Neutrophil (primary cell): Measurements from ENCODE around the gene NFATC2IP.

Experiments
- H3K27ac ChIP-seq: fragments of 200-600 bp; sonication (generic); 2 replicates; pipeline ENCODE4 v1.5.1; 2016; ENCODE audit warnings: mild to moderate bottlenecking, moderate library complexity
- H3K27me3 ChIP-seq: fragments of 200-600 bp; sonication (generic); 2 replicates; pipeline ENCODE4 v1.6.0; 2016; ENCODE audit warnings: mild to moderate bottlenecking
- H3K36me3 ChIP-seq: fragments of 200-600 bp; sonication (generic); 2 replicates; pipeline ENCODE4 v1.5.1; 2017
- H3K4me1 ChIP-seq, 2 experiments: fragments of 200-600 bp in 1 of 2; sonication (generic) in 1 of 2; 1 replicate in 1 of 2; 2 replicates in 1 of 2; pipeline versions ENCODE4 v1.5.1 to v1.6.1; 2013 to 2016; ENCODE audit warnings: low read depth in 1 of 2, low read length in 1 of 2, mild to moderate bottlenecking in 1 of 2, moderate library complexity in 1 of 2; ENCODE audit not compliant: control insufficient read depth in 1 of 2, insufficient read depth in 1 of 2
- H3K4me3 ChIP-seq, 2 experiments: fragments of 200-600 bp in 1 of 2; sonication (generic) in 1 of 2; 1 replicate in 1 of 2; 2 replicates in 1 of 2; pipeline ENCODE4 v1.5.1; 2013 to 2016; ENCODE audit warnings: low read depth in 1 of 2, low read length in 1 of 2, mild to moderate bottlenecking in 1 of 2, moderate library complexity in 1 of 2
- H3K9me3 ChIP-seq: fragments of 200-600 bp; sonication (generic); 2 replicates; pipeline ENCODE4 v1.5.1; 2016
- TF ChIP-seq, protein P1 (sequence below): fragments of 200-600 bp; sonication (generic); IDR thresholded peaks from 2 replicates; pipeline ENCODE4 v1.5.1; 2016; ENCODE audit warnings: antibody characterized with exemption

NFATC2IP gene

DNA sequence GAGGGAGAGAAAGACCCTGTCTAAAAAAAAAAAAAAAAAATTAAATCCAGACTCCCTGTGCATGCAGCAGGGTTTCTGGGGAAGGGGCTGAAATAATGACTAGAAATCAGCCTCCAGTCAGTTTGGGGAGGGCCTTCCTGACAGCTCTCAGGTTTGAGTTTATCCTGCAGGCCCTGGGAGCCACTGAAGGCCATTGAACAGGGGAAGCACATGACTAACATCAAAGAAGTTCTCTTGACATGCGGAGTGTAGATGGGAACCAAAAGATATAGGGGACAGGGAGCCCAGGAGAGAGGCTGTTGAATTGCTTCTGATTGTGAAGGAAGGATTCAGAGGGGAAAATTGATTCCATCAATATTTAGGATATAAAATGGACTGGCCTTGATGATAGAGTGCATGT lies 22.9 kb upstream of the NFATC2IP start:
- Histone ChIP-seq H3K36me3 (peaks cover 4% of the 10 kb centered on the region), H3K4me3 (no peak overlapping the region), H3K27ac (no peak overlapping the region), H3K27me3 (no peaks in the 10 kb centered on the region), H3K4me1 (peaks cover 14 to 16% of the 10 kb centered on the region in 2 experiments), H3K9me3 (no peaks in the 10 kb centered on the region)
- TF ChIP-seq, protein P1, sequence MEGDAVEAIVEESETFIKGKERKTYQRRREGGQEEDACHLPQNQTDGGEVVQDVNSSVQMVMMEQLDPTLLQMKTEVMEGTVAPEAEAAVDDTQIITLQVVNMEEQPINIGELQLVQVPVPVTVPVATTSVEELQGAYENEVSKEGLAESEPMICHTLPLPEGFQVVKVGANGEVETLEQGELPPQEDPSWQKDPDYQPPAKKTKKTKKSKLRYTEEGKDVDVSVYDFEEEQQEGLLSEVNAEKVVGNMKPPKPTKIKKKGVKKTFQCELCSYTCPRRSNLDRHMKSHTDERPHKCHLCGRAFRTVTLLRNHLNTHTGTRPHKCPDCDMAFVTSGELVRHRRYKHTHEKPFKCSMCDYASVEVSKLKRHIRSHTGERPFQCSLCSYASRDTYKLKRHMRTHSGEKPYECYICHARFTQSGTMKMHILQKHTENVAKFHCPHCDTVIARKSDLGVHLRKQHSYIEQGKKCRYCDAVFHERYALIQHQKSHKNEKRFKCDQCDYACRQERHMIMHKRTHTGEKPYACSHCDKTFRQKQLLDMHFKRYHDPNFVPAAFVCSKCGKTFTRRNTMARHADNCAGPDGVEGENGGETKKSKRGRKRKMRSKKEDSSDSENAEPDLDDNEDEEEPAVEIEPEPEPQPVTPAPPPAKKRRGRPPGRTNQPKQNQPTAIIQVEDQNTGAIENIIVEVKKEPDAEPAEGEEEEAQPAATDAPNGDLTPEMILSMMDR, result no peak

DNA sequence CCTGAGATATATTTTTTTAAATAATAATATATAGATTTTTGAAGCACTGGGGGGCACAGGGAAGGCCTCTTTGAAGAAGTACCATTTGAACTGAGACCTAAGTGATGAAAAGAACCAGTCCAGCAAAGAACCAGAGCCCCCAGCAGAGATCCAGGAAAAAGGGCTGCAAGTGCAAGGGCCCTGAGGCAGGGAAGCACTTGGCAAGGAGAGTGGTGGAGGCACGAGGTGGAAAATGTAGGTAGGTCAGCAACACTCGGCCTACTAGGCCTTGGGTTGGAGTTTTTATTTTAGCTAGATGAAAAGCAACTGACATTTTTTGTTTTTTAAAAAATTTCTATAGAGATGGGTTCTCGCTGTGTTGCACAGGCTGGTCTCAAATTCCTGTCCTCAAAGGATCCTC lies 20.5 kb upstream of the NFATC2IP start:
- Histone ChIP-seq H3K4me3 (no peak overlapping the region), H3K27ac (no peak overlapping the region), H3K9me3 (no peaks in the 10 kb centered on the region), H3K36me3 (no peaks in the 10 kb centered on the region), H3K4me1 (peaks cover 8 to 12% of the 10 kb centered on the region in 2 experiments), H3K27me3 (no peaks in the 10 kb centered on the region)
- TF ChIP-seq, protein P1, result no peak

DNA sequence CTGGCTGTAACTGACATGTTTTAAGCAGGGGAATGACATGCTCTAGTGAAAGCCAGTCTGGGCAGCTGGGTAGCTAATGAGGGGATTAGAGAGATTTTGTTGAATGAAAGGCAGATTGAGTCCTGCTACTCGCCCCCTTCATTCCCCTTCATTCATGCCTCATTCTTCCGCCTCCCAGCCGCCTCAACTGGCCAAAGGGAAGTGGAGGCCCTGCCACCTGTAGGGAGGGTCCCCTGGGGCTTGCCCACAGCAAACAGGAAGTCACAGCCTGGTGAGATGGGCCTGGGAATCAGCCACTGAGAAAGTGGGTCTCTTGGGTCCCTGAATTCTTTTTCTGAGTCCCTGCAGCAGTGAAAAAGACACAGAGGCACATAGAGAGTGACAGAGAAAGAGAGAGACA lies 20.1 kb upstream of the NFATC2IP start:
- H3K27me3 ChIP-seq, result no peaks in the 10 kb centered on the region
- no peaks in the 10 kb centered on the region for H3K9me3 ChIP-seq
- TF ChIP-seq, protein P1, result no peak
- peaks cover 5 to 9% of the 10 kb centered on the region in 2 experiments for H3K4me1 ChIP-seq
- no peaks in the 10 kb centered on the region for H3K36me3 ChIP-seq
- H3K4me3 ChIP-seq, result no peak overlapping the region
- H3K27ac ChIP-seq, result no peak overlapping the region

DNA sequence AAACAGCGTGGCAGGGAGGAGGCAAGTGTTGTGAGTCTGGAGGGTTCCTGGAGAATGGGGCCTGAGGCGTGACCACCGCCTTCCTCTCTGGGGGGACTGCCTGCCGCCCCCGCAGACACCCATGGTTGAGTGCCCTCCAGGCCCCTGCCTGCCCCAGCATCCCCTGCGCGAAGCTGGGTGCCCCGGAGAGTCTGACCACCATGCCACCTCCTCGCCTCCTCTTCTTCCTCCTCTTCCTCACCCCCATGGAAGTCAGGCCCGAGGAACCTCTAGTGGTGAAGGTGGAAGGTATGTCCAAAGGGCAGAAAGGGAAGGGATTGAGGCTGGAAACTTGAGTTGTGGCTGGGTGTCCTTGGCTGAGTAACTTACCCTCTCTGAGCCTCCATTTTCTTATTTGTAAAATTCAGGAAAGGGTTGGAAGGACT lies 18.9 kb upstream of the NFATC2IP start, which contains the start of gene CD19:
Gene CD19, plus strand, starts transcription at position 171 of the 425 bp plus-strand sequence. Its CDS starts 30 bp downstream, at position 201.
- H3K36me3 ChIP-seq, result no peaks in the 10 kb centered on the region
- no peaks in the 10 kb centered on the region for H3K27me3 ChIP-seq
- TF ChIP-seq, protein P1, result no peak
- no peak within 1 kb of the TSS for H3K4me3 ChIP-seq
- peaks cover 9 to 13% of the 10 kb centered on the region in 2 experiments for H3K4me1 ChIP-seq
- H3K9me3 ChIP-seq, result no peaks in the 10 kb centered on the region
- H3K27ac ChIP-seq, result no peak within 1 kb of the TSS

DNA sequence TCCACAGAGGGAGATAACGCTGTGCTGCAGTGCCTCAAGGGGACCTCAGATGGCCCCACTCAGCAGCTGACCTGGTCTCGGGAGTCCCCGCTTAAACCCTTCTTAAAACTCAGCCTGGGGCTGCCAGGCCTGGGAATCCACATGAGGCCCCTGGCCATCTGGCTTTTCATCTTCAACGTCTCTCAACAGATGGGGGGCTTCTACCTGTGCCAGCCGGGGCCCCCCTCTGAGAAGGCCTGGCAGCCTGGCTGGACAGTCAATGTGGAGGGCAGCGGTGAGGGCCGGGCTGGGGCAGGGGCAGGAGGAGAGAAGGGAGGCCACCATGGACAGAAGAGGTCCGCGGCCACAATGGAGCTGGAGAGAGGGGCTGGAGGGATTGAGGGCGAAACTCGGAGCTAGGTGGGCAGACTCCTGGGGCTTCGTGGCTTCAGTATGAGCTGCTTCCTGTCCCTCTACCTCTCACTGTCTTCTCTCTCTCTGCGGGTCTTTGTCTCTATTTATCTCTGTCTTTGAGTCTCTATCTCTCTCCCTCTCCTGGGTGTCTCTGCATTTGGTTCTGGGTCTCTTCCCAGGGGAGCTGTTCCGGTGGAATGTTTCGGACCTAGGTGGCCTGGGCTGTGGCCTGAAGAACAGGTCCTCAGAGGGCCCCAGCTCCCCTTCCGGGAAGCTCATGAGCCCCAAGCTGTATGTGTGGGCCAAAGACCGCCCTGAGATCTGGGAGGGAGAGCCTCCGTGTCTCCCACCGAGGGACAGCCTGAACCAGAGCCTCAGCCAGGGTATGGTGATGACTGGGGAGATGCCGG lies 18.2 kb upstream of the NFATC2IP start:
- H3K4me1 ChIP-seq, result peaks cover 12 to 15% of the 10 kb centered on the region in 2 experiments
- H3K4me3 ChIP-seq, result no peak overlapping the region
- H3K9me3 ChIP-seq, result no peaks in the 10 kb centered on the region
- no peaks in the 10 kb centered on the region for H3K27me3 ChIP-seq
- H3K36me3 ChIP-seq, result no peaks in the 10 kb centered on the region
- H3K27ac ChIP-seq, result no peak overlapping the region
- TF ChIP-seq, protein P1, result no peak
